ENCODE data around the gene PCK2.
"Not testable (repeated sequence)": the region's sequence is repeated elsewhere in the genome, so short reads cannot be mapped to it uniquely, and the experiment has no call there.

The PCK2 gene

GRCh38 chr14:24093901-24094840 lies at the start of gene PCK2:
Gene PCK2 (plus strand): TSS chr14:24094311. CDS start chr14:24094406, 95 bp downstream.
- peak in 1 of 2 experiments; percentile 48 for DNase-seq

- not testable (repeated sequence) for DNase-seq
These were observed 45.1 kb upstream of the PCK2 start for GRCh38 chr14:24049002-24049401.

GRCh38 chr14:24050753-24051152 lies 43.4 kb upstream of the PCK2 start:
- not testable (repeated sequence) for DNase-seq

DNA sequence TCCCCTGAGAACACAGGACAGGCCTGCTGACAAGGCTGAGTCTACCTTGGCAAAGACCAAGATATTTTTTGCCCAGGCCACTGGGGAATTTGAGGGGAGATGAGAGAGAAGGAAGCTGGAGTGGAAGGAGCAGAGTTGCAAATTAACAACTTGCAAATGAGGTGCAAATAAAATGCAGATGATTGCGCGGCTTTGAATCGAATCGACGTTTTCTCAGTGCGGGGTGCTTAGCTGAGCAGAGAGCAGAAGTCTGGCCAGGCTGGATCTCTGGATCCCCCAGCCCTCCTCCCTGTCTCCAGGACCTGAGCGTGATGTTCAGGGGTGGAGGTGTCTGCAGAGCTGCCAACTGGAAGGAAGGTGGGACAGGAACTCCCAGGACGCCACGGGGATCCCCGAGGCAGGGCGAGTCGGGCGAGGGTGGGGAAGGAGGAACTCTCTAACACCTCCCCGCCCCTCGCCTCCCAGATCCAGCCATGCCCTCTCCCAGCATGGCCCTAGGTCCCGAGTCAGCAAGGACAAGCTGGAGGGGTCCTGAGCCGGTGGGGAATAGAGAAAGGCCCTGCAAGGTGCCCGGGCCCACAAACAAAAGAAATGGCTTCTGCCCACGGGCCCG lies 42.8 kb upstream of the PCK2 start:
- DNase-seq = no peak

GRCh38 chr14:24051789-24052655 lies 42.1 kb upstream of the PCK2 start, which contains the start of gene CARMIL3:
Gene CARMIL3 (plus strand): TSS chr14:24052009. CDS start chr14:24052154, 145 bp downstream.
- peak in 1 of 2 experiments; percentile 14 for DNase-seq

GRCh38 chr14:24052656-24053547 lies 41.2 kb upstream of the PCK2 start:
- DNase-seq = no peak

GRCh38 chr14:24053548-24054323 lies 40.4 kb upstream of the PCK2 start:
- DNase-seq = no peak

DNA sequence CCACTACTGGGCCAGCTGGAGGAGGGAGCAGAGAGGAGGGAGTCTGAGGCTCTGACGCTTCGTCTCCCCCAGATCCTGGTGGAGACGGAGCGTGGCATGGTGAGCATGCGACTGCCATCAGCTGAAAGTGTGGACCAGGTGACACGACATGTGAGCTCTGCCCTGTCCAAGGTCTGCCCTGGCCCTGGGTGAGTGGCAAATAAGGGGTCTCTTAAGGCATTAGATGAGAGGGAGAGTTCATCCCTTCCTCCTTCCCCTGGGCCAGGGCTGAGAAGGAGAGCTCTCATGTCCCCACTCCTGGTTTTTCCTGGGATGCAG lies 39.8 kb upstream of the PCK2 start:
- DNase-seq = no peak

DNA sequence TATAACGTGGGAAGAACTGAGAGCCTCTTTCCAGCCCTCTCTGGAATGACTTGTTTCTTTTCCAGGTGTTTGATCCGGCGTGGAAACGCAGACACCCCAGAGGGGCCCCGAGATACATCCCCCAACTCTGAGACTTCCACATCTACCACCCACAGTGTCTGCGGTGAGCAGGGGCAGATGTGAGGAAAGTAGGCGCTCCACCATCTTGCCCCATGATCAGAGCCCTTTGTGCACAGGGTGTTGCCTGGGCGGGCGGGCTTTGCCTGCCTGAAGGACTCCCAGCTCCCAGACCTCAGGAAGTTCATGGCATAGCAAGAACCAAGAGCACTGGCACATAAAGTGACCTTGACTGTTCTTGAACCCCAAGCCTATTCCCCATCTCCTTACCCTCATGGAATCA lies 39.5 kb upstream of the PCK2 start:
- no peak for DNase-seq

DNA sequence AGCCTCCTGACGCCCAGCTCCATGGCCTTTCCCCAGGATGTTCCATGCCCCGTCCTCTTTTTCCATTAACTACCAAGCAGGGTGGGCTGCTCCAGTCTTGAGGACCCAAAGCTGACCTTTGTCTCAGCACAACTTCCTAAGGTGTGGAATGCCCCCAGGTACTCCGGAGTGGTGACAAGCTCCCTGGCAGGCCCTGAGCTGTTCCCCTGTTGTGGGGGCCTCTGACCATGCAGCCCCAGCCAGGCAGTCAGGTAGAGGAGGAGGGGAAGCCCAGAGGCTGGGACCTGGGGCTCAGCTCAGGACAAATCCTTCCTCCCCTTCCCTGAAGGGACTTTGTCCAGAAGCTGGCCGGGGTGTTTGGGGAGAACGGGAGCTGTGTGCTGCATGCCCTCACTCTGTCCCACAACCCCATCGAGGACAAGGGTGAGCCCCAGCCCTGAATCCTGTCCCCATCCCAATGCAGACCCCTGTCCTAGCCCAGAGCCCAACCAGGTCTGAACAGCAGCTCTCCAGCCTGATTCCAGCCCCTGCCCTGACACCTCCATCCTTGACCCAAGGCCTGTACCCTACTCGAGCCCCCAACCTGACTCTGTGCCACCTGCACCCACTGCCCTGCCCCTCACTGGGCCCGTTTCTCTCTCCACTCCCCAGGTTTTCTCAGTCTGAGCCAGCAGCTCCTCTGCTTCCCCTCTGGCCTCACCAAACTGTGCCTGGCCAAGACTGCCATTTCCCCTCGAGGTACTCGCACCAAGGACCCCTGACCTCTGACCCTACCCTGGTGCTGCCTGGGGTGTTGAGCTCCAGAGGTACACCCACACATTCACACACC lies 37.9 kb upstream of the PCK2 start:
- no peak for DNase-seq

DNA sequence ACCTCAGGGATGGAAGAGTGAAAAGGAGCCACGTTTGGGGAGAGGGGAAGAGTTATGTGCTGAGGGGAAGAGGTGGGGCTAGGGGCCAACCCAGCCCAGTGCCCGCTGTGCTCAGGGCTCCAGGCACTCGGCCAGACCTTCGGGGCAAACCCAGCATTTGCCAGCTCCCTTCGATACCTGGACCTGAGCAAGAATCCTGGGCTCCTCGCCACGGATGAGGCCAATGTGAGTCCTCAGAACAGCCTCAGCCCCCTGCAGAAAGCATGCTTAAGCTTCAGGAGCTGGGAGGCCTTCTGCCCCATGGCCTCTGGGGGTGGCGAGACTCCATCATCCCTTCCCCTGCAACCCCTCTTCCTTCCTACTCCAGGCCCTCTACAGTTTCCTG lies 37.3 kb upstream of the PCK2 start:
- no peak for DNase-seq

DNA sequence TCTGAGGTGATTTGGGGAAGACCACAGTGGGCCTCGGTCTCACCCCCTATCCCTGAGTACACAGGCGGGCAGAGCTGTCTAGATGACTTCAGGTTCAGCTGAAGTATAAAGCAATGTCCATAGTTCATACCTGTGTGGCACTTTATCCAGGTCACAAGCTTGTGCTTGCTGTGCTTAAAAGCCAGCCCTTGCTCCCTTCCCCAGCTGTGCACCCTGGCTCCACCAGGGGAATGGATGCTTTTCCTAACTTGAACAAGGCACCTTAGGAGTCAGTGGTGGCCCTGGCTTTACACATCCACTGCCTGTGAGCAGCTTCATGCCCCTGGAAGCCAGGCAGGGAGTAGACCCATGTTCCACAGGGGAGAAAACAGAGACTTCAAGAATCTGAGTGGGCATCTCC lies 36.8 kb upstream of the PCK2 start:
- no peak for DNase-seq

GRCh38 chr14:24057867-24058259 lies 36.2 kb upstream of the PCK2 start:
- DNase-seq = no peak

GRCh38 chr14:24058260-24058950 lies 35.7 kb upstream of the PCK2 start:
- peak; percentile 8 to 54 for DNase-seq

- no peak for DNase-seq
These were observed 35.1 kb upstream of the PCK2 start for GRCh38 chr14:24058951-24059475.

DNA sequence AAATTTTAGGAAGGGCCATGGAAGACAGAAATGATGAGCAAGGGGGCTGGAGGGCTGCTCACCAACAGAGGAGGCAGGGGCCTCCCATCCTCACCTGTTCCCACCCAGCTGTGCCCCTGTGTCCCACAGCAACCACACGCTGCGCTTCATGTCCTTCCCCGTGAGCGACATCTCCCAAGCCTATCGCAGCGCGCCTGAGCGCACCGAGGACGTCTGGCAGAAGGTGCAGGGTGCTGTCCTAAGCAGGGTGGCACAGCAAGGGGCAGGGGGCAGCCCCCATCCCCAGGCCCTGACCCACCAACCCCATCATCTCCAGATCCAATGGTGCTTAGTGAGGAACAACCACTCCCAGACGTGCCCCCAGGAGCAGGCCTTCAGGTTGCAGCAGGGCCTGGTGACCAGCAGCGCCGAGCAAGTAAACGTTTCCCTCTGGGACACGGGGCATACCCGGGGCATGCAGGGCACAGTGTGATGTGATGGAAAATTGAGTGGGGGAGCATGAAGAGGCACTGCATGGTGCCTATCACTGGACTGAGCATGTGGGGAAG lies 34.2 kb upstream of the PCK2 start:
- no peak for DNase-seq

GRCh38 chr14:24060443-24060842 lies 33.7 kb upstream of the PCK2 start:
- DNase-seq = no peak

DNA sequence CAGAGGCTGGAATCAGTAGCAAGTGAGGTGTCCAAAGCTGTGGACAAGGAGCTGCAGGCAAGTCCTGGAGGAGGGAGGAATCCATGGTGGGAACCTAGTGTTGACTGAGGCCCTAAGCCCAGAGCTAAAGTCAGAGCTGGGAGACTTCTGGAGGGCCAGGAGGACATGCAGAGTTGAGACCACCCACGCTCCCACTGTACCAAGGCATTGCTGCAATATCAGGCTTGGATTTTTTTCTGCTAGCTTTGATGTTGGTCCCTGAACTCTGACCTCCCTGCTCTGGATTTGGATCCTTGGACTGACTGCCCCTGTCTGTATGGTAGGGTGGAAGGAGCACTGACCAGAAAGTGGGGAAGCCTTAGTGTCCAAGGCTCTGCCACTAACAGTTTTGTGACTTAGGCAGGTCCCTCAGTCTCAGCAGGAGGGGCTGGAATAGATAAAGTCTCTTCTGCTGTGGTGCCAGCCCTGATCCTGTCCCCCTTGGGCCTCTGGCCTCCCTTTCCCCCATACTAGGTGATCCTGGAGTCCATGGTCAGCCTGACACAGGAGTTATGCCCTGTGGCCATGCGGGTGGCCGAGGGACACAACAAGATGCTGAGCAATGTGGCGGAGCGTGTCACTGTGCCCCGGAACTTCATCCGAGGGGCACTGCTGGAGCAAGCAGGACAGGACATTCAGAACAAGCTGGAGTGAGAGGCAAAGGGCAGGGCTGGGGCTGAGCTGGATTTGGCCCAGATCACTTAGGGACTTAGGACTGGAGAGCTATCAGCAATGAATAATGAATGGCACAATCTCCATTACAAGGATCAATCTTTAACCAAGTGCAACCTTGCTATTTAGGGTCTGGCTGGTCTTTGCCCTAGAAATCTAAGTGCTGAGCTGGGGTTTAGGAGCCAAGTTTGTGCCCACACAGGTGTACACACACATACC lies 32.9 kb upstream of the PCK2 start:
- DNase-seq = no peak
